ENCODE data around the gene NR3C2.

Gene NR3C2

DNA sequence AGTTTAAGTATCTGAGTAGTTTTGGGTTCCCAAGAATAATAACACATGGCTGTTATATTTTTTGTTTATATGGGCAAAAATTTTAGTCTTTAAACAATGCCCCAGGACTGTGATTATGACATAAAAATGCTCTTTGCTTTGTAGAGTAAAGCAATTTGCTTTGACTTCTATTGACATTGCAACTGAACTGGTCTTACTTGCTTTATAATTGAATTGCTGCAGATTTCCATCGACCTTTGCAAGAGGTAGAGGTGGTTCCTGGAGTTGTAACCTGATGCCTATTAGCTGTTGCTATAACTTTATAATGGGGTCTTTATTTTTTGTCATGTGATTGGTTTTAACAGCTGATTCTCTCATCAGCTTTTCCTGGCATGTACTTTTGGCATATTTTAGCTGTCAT lies 407.4 kb downstream of the NR3C2 start:
- no peak for DNase-seq

DNA sequence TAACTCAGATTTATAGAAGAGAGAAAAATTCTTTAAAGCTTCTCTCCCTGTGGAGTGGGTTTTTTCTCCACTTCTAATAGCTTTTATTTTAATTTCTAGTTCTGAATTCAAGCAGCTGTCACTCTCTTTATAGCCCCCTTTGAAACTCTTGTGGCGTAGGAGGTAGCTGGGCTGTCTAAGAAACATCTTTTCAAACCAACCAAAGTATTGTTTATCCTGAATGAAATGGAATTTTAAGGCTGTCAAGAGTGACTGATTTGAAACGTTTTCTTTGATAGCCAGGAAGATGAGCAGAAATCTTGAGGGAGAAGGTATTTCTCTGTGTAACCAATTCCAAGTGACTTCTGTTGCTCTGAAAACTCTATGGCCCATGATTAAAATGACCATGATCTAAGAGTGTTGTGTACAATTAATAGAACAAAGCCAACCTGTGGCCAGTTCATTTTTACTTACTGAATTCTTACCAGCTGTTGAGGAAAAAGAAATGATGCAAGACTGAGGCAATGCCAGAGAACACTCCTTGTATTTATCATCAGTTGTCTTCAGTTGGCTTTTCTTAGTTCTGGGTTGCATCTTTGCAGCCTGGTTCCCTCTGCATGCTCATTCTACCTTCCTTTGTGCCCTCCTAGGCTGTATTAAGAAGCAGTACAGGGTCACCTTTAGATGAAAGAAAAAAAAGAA lies 411.9 kb downstream of the NR3C2 start:
- no peak for DNase-seq

DNA sequence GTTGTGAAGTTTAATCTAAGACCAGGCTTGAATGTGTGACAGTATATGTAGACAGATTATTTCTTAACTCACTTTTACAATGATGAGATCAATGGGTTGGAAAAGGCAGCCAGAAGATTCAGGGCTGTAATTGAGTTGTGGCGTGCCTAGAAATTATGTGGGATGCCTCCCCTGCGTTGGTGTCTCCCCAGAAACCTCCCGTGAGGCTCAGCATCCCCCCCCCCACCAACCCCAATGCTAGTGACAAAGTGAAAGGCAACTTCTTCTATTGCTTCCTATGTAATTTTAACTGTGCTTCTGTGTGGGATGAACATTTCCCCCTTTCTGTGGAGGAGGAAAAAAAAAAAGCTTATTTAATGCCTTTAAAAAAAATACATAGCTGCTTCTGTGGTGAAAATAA lies 412.4 kb downstream of the NR3C2 start:
- DNase-seq, result no peak

Measured in DMS53 (cell line).